Breast epithelium (tissue), 3 donors: ENCODE results near the gene RARA.

Experiments used
- CTCF ChIP-seq, 3 donors: fragments of 450-650 bp; IDR thresholded peaks; one replicate each; pipeline ENCODE4 v1.5.1; 2016 to 2017; ENCODE audit warnings: antibody characterized with exemption in 3 of 3, mild to moderate bottlenecking in 3 of 3, moderate library complexity in 3 of 3
- POLR2AphosphoS5 ChIP-seq, 3 donors: sonication (generic); formaldehyde crosslinking; IDR thresholded peaks; one replicate each; pipeline ENCODE4 v1.6.1; 2017; ENCODE audit warnings: antibody characterized with exemption in 3 of 3

DNA sequence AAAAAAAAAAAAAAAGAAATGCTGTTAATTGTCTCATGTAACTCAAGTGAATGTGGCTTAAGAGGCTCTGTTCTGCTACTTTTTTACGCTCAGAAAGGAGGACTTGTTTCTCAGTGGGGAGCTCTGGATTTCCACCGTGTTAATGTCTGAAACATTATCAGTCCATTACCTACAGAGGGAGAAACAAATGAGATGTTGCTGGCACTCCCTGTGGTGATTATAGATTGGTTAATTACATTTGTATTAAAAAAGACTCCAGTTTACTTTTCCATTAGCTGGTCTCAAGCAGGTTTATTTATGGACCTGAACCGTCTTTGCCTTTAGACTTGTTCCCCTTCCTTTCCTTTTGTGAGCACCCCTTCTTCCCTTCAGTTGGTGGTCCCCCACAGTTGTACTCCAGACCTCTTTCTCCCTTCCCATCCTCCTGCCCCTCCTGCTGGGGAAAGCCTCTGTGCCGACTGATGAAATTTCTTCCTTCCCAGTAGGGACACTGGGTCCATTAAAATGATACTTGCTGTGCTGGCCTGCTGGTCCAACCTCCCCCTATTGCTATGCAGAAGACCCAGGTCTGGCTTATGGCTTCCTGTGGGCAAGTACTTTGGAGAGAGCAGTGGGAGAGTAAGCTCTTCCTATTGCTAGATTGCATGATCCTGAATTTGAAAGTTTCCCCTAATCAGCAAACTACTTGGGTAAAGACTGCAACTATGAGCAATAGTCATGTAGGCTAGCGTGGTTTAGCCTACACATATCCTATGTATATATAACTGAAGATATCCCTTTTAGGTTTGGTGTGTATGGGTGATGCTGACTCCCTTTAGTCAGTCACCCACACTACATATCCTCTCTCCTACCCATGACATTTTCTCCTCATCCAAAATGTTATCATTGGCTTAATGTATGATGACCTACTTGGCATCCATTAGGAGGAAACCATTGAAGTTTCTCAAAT is 13.2 kb upstream of the RARA start:
- TF ChIP-seq CTCF (IDR thresholded peaks at IDR 0.05) (no peak), POLR2AphosphoS5 (IDR thresholded peaks at IDR 0.05) (no peak)
